ENCODE data around the gene SCAF1.

DNA sequence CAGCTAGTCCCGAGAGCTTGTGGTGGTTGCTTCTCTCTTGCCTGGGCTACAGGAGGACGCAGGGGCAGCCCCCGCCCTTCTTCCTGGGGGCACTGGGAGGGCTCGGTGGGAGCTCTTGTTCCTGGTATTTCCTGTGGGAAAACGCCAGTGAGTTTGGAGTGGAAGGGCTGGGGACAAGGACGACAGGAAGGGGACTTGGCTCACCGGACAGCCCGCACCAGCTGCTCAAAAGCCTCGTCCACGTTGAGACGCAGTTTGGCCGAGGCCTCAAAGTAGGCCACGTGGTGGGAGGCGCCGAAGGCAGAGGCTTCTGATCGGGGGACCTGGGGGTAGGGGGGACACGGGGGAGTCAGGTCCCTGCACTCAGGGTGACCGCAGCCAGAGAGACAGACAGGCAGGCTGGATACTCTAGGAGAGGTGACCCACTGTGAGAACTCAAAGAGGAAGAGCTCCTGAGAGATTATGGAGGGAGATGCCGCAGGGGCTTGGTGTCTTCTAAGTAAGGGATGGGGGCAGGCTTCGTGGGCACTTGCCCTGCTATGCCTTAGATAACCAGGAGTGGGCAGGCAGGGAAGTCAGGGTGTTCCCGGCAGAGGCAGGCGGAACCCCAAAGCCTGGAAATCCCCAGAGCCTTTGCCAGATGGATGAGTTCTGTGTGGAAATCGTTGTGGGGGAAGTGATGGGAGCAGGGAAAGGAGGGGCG lies 6.3 kb upstream of the SCAF1 start:
- TF ChIP-seq, protein P1, sequence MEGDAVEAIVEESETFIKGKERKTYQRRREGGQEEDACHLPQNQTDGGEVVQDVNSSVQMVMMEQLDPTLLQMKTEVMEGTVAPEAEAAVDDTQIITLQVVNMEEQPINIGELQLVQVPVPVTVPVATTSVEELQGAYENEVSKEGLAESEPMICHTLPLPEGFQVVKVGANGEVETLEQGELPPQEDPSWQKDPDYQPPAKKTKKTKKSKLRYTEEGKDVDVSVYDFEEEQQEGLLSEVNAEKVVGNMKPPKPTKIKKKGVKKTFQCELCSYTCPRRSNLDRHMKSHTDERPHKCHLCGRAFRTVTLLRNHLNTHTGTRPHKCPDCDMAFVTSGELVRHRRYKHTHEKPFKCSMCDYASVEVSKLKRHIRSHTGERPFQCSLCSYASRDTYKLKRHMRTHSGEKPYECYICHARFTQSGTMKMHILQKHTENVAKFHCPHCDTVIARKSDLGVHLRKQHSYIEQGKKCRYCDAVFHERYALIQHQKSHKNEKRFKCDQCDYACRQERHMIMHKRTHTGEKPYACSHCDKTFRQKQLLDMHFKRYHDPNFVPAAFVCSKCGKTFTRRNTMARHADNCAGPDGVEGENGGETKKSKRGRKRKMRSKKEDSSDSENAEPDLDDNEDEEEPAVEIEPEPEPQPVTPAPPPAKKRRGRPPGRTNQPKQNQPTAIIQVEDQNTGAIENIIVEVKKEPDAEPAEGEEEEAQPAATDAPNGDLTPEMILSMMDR (IDR thresholded peaks at IDR 0.05): no peak
- no peak for TF ChIP-seq EZH2 (IDR thresholded peaks at IDR 0.05; ENCODE audit: borderline replicate concordance, insufficient read depth, low read depth, low read length, poor library complexity, severe bottlenecking)
